Fibroblast of skin of right quadriceps (primary cell): Measurements from ENCODE around the gene RPUSD4.
A peak's percentile ranks its signal among the peaks of the same experiment; 100 is the strongest.

Experiments used
- DNase-seq: peaks from one replicate; pipeline ENCODE4 v3.0.0-alpha.2; 2013

Gene RPUSD4

GRCh38 chr11:126181939-126182730 lies 29.3 kb downstream of the RPUSD4 start:
- no peak for DNase-seq

DNA sequence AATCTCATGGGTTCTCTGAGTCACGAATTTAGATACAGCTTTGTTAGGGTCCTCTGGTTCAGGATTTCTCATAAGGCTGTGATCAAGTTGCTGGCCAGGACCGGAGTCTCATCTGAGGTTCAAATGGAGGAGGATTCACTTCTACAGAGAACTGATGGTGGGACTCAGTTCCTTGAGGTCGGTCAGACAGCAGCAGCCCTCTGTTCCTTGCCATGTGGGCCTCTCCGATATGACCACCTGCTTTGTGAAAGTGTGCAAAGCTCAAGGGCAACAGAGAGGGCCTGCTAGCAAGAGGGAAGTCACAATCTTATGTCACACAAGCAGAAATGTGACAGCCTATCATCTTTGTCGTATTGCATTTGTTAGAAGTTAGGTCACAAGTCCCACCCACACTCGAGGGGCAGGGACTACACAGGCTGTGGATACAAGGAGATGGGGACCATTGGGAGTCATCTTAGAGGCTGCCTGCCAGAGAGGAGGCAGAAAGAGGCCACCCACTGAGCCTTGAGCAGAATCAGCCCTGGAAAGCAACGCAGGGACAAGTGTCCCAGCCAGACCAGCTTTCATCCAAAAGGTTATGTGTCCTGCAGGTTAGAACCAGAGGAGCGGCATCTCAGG lies 34.5 kb downstream of the RPUSD4 start:
- no peak for DNase-seq

DNA sequence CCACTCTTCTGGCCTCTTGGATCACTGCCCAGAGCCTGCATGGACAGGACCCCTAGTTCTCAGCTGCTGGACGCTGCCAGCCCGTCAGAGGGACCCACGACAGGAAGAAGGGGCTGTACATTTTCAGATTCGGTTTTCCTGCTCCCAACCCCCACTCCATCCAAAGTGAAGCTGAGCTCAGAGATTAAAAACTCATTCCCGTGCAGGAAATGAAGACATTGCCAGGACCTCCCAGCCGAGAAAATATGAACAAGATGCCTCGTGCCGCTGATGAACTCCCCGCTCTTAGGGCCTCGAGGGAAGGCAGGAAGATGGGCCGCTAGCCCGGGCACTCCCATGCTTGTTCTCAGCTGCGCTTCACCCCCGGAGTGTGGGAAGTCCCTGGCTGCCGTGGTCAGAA lies 36.1 kb downstream of the RPUSD4 start:
- peak; percentile 59 for DNase-seq

DNA sequence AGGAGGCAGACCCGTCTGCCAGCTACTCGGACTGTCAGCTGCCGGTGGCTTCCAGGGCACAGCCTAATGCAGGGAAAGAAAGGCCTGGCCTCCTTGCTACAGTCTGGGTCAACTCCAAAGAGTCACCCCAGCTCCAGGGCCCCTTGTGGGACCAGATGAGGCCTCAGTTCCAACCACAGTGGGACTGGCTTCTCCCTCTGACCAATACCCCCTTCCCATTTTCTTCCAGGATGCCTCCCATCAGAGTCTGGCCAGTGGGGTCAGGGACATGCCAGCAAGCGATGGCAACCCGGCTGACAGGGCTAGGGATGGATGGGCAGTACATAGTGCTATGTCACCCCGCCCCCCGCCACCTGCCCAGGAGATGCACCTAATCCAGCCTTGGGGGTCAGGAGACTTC lies 36.6 kb downstream of the RPUSD4 start:
- no peak for DNase-seq

- DNase-seq = no peak
Observed at GRCh38 chr11:126173257-126173656, 38.2 kb downstream of the RPUSD4 start.

- DNase-seq = peak; percentile 94
Observed at GRCh38 chr11:126172596-126173038, 38.8 kb downstream of the RPUSD4 start.

GRCh38 chr11:126169291-126169690 lies 42.2 kb downstream of the RPUSD4 start:
- DNase-seq = peak; percentile 42

DNA sequence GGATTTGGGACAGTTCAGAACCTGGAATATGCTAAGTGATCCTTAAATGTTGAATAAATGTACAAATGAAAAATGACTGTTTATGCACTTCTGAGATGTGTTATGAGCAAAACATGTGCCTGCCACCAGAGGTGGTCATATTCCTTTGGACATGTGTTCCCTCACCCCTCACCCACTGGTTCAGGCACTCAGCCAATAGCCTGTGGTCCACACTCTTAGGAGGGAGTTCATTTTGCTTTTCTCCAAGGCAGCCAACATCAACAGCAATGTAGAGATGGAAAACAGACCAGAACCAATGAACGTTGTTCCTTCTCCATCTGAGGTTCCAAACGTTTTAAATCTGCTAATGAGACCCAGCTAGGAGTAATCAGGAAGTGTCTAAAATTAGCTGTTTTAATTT lies 44.0 kb downstream of the RPUSD4 start:
- DNase-seq = peak; percentile 42

- DNase-seq = no peak
Observed at GRCh38 chr11:126166413-126166812, 45.0 kb downstream of the RPUSD4 start.

DNA sequence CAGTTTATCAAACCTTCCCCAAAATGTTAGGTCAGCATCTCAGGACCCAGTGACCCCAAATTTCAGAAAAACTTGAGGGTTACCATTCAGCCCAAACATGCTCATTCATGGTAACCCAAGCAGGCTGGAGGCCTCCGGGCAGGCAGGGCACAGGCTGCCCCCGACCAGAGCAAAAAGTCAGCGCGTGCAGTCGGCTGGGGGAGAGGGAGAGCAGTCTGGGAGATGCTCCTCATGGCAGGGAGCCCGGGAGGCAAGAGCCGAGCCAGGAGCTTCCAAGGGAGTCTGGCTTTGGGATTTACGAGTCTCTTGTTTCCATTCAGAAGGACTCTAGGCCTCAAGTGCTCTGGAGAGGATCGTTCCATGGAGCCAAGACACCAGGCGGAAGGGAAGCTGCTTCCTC lies 45.7 kb downstream of the RPUSD4 start:
- DNase-seq = no peak

- no peak for DNase-seq
Observed at GRCh38 chr11:126165311-126165720, 46.1 kb downstream of the RPUSD4 start.

- no peak for DNase-seq
Observed at GRCh38 chr11:126164781-126165180, 46.7 kb downstream of the RPUSD4 start.

DNA sequence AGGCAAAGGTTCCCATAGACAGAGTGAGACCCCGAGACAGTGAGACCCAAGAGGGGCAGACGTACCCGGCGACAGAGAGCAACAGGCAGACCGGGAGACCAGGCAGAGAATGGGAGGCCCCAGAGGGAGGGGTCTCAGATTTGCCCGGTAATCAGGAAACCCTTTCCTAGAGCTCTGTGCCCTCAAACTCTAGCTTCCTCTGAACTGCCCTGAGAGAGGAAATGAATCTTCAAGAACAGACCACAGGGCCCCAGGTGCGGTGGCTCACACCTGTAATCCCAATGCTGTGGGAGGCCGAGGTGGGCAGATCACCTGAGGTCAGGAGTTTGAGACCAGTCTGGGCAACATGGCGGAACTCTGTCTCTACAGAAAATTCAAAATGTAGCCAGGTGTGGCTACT lies 47.7 kb downstream of the RPUSD4 start:
- DNase-seq = no peak

DNA sequence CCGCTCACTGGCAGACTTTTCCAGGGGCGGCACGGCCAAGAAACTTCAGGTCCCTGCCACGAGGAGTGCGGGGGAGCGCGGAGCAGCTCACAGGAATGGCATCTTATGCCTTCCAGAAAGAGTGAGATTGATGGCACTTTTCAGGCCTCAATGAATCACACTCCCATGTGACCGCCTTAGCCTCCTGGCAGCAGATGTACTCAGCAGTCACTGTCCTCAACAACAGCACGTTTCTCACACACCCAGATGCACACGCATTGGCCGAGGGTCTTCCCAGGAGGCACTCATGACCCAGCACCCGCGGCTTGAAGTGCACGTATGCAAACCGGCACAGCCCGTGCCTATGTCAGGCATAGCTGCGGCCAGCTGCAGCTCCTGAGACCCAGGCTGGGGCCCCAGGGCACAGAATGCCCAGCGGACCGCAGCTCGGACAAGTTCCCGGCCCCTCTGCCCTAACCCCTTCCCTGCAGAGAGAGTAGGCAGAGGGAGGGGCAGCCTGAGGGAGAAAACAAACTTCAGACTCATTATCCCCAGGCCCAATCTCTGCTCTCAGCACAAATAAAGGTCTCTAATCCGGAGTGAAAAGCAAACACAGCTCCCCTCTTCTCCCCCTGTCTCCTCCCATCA lies 48.3 kb downstream of the RPUSD4 start:
- DNase-seq = peak; percentile 93

- DNase-seq = no peak
Observed at GRCh38 chr11:126162306-126163030, 49.0 kb downstream of the RPUSD4 start.

DNA sequence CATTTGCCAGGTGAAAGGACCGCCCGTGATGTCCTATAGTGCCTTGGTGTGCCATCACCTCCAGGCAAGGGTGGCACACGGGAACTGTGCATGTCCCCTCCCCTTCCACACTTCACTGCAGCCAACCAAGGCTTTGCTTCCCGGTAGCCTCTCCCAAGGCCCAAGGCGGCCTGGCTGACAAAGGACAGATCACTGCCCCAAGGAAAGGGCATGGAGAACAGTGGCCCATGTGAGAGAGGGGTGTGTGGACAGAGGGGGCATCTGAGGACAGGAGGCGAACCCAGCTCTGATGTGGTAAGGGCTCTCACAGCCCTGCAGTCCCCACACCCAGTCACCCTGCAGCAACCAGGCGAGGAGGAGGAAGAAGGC lies 50.4 kb downstream of the RPUSD4 start:
- DNase-seq = no peak

DNA sequence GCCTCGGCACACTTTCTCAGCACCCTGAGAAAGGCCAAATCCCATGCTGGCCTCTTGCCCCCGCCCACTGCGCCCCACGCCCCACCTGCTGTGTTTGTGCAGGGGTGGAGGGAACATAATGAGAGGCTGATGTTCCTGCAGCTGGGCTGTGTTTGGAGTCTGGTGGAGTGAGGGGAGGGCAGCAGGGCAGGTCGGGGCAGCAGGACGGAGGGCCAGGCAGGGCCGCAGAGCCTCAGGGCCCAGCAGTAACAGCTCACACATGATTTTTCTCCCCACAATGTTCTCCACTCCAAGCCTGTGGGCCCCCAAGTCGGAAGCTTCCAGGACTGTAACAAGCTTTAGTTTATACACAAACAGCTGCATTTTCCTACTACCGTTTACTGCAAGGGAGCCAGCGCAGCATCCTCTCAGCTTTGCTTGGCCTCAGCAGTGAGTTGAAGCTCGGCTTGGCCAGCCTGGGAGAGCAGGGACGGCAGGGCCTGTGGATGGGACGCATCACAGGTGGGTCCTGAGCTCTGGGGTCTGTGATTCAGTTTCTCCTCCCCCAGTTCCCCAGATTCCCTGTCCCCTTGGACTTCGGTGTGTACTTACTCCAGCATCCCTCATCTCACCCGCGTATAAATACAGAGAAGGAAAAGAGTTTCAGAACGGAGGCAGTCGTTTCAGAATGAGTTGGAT lies 51.0 kb downstream of the RPUSD4 start:
- no peak for DNase-seq

- no peak for DNase-seq
Observed at GRCh38 chr11:126159719-126160344, 51.6 kb downstream of the RPUSD4 start.

DNA sequence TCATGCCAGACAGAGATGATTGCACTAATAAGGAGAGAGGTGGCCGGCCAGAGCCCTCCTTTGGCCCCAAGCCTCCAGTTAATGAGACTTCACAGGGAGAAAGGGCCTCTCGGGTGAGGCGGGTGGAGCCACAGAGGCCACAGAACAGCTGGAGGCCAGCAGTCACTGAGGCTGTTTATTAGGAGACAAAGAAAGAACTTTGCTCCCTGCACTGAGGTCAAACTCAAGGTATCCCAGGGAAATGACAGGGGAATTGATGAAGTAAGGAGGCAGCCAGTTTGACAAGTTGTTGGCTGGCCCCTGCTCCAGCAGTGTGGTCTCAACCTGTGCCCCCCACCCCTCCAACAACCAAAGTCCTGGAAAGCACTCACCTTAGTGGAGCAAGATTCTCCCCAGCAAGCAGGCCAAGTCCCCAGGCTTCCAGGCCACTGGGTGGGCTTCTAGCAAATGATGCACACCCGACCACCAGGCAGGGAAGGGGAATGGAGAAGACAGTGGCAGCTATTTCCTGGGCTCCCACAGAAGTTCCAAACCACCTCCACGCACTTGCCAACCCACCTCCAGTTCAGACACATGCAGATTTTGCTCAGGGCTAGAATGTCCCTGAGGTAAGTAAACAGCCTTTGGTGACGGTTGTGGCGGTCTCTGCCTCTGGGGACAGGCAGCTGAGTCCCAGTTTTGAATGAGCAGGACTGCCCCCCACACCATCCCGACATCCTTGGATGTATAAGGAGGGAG lies 53.2 kb downstream of the RPUSD4 start:
- no peak for DNase-seq

DNA sequence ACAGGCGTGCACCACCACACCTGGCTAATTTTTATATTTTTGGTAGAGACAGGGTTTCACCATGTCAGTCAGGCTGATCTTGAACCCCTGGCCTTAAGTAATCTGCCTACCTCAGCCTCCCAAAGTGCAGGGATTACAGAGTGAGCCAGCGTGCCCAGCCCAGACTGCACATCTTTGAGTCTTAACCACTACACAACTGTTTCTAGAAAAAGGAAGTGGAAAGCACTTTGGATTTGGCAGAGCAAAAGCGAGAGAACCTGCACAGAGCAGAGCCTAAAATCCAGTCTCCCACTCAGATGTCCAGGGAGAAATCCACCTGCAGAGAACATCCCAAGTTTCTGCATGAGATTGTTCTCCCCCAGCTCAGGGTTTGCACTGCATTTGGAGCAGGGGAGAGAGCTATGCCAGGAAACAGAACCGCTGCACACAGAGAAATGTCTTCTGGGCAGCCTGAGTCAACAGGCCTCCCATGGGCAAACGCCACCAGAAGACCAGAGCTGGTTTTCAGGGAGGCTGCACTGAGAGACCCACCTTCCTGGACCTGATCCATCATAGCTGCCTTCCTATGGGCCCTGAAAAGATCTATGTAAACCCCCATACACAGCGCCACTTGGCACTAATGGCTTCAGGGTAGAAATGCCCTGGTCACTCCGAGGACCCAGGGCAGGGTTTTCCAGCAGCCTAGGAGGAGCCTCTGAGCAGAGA lies 54.0 kb downstream of the RPUSD4 start:
- DNase-seq = no peak

DNA sequence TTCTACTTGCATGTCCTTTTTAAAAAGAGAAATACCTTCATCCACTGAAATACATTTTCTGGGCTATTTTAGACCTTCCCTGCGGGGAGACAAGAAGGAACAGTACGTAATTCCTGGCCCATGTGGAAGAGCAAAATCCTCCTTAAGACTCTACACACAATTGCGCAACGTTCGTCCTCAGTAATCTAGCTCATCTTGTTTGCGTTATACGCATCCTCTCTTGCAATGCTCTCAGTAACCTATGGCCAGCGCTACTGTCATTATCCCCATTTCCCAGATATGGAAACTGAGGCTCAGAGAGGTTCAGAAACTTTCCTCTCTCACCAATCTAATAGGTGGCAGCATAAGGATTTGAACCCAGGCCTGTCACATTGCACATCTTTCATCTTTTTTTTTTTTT lies 54.6 kb downstream of the RPUSD4 start:
- DNase-seq = no peak
